ENCODE results near the gene UBR2. TPM values are rescaled to one million over a fixed set of nuclear protein-coding genes. Genes with fewer than 3 reads are reported as not detected.

The UBR2 gene
- total and polyA plus RNA-seq, 2 of the 4 experiments (the other 2 are of a cell fraction), result 7.7 to 32.3 TPM

GRCh38 chr6:42532038-42532669 lies 31.7 kb upstream of the UBR2 start:
- Histone ChIP-seq H3K9me1 (ENCODE audit: insufficient read depth, low read length) (no peaks in the 10 kb centered on the region), H3K23ac (ENCODE audit: low read depth, low read length) (no peak overlapping the region), H4K91ac (ENCODE audit: insufficient read depth, low read depth, low read length) (no peak overlapping the region), H3K79me1 (ENCODE audit: low read depth in 1 of 2, low read length in 2 of 2) (no peaks in the 10 kb centered on the region), H3K27me3 (ENCODE audit: control insufficient read depth, insufficient read depth, low read length) (no peaks in the 10 kb centered on the region), H3K9me3 (ENCODE audit: control insufficient read depth, insufficient read depth, low read length) (no peaks in the 10 kb centered on the region), H3K9ac (ENCODE audit: low read depth, low read length) (no peak overlapping the region), H2BK15ac (ENCODE audit: low read depth, low read length) (no peak overlapping the region), H2BK120ac (ENCODE audit: low read depth, low read length) (peak overlapping the region; percentile 67), H3K4me2 (ENCODE audit: low read depth, low read length) (no peak overlapping the region), H3K4me3 (ENCODE audit: insufficient read depth, low read depth, low read length) (no peak overlapping the region), H3K4ac (ENCODE audit: low read depth, low read length) (no peak overlapping the region), H3K27ac (ENCODE audit: insufficient read depth, low read length) (no peak overlapping the region), H4K5ac (ENCODE audit: low read depth, low read length) (no peak overlapping the region), H2BK20ac (ENCODE audit: low read depth, low read length) (peak overlapping the region; percentile 59; the same call in 1 of the 2 replicates), H3K56ac (ENCODE audit: extremely low read depth, insufficient read depth, low read length) (no peak overlapping the region), H3K14ac (replicated peaks; ENCODE audit: low read depth, low read length) (peak overlapping the region; percentile 54; the same call in 1 of the 2 replicates), H3K36me3 (ENCODE audit: control insufficient read depth, insufficient read depth, low read length) (no peaks in the 10 kb centered on the region), H3K18ac (ENCODE audit: low read depth, low read length) (no peak overlapping the region), H2AK9ac (replicated peaks; ENCODE audit: low read depth, low read length, poor library complexity) (no peak overlapping the region), H2AFZ (replicated peaks; ENCODE audit: low read length, poor library complexity) (no peak overlapping the region), H2BK5ac (ENCODE audit: low read depth, low read length, poor library complexity, severe bottlenecking) (no peak overlapping the region), H4K20me1 (ENCODE audit: insufficient read depth, low read length) (no peaks in the 10 kb centered on the region), H3K4me1 (ENCODE audit: control insufficient read depth, insufficient read depth, low read length) (no peaks in the 10 kb centered on the region; the same call in 1 of the 2 replicates), H2AK5ac (ENCODE audit: low read depth, low read length) (no peak overlapping the region), H4K8ac (ENCODE audit: low read depth in 2 of 2, low read length in 2 of 2) (no peak overlapping the region)
- no TSS peak for BruUV-seq (replicated peaks)
- ChIA-PET CTCF (interaction anchor here (0.6 to 1.3 kb wide), 8 partner anchors 15 to 193 kb away, joined by 3 to 4 read pairs (median 3); no protein-coding TSS in a partner anchor), POLR2A (ENCODE audit: unreplicated experiment) (no interaction called here)
- in situ Hi-C loops (cut with MboI; ENCODE audit: low sequenced_read_pairs), result no loop called here
- peak; percentile 73 for DNase-seq
- TF ChIP-seq RAD21 (IDR thresholded peaks at IDR 0.05; ENCODE audit: low read length) (peak; percentile 73), CTCF (conservative IDR thresholded peaks at IDR 0.05; ENCODE audit: low read depth, low read length) (peak; percentile 85), USF2 (IDR thresholded peaks at IDR 0.05; ENCODE audit: low read depth, low read length) (no peak), SMC3 (IDR thresholded peaks at IDR 0.05; ENCODE audit: low read depth, low read length) (peak; percentile 73)
- intact Hi-C loops (cut with micrococcal nuclease), result loop anchor here (2.0 kb wide), 1 partner anchor 81 kb away; the partner anchor contains the start of gene TRERF1
- peak; percentile 86 for ATAC-seq (ENCODE audit: low read depth)
- dilution Hi-C loops (cut with HindIII; ENCODE audit: low sequenced_read_pairs, unreplicated experiment), result no loop called here
